GM19455 (cell line): ENCODE results near the gene CBFA2T3.
A peak's percentile ranks its signal among the peaks of the same experiment; 100 is the strongest.

ENCODE experiments used
- ATAC-seq: cut with Tn5 transposase; IDR thresholded peaks from one replicate; pipeline ENCODE4 v1.9.1; 2021; ENCODE audit not compliant: unreplicated experiment

Gene CBFA2T3

GRCh38 chr16:88977812-88978607 is 1.0 kb upstream of the CBFA2T3 start:
- ATAC-seq, result no peak

- no peak for ATAC-seq
Measured at GRCh38 chr16:88976366-88977017, 515 bp downstream of the CBFA2T3 start.

GRCh38 chr16:88975511-88976061 is 1.4 kb downstream of the CBFA2T3 start:
- ATAC-seq, result no peak

GRCh38 chr16:88974916-88975215 is 2.1 kb downstream of the CBFA2T3 start:
- ATAC-seq, result no peak

- no peak for ATAC-seq
Measured at GRCh38 chr16:88974080-88974915, 2.7 kb downstream of the CBFA2T3 start.

GRCh38 chr16:88973415-88974050 is 3.5 kb downstream of the CBFA2T3 start:
- no peak for ATAC-seq

GRCh38 chr16:88973007-88973410 is 4.0 kb downstream of the CBFA2T3 start:
- no peak for ATAC-seq

GRCh38 chr16:88972349-88972748 is 4.7 kb downstream of the CBFA2T3 start:
- ATAC-seq, result no peak

GRCh38 chr16:88971371-88972097 is 5.5 kb downstream of the CBFA2T3 start:
- ATAC-seq, result no peak

- ATAC-seq, result no peak
Measured at GRCh38 chr16:88970539-88971065, 6.4 kb downstream of the CBFA2T3 start.

- ATAC-seq, result no peak
Measured at GRCh38 chr16:88970050-88970449, 7.0 kb downstream of the CBFA2T3 start.

- ATAC-seq, result no peak
Measured at GRCh38 chr16:88969361-88969831, 7.6 kb downstream of the CBFA2T3 start.

- ATAC-seq, result no peak
Measured at GRCh38 chr16:88968589-88969280, 8.3 kb downstream of the CBFA2T3 start.

GRCh38 chr16:88967830-88968588 is 9.0 kb downstream of the CBFA2T3 start:
- peak; percentile 46 for ATAC-seq

- no peak for ATAC-seq
Measured at GRCh38 chr16:88966986-88967829, 9.8 kb downstream of the CBFA2T3 start.

GRCh38 chr16:88965826-88966480 is 11.1 kb downstream of the CBFA2T3 start:
- no peak for ATAC-seq

GRCh38 chr16:88965411-88965810 is 11.6 kb downstream of the CBFA2T3 start:
- ATAC-seq, result no peak
